Lower lobe of right lung (tissue), 2 donors: ENCODE data around the gene LRGUK. TPM values are rescaled to one million over a fixed set of nuclear protein-coding genes. Genes with fewer than 3 reads are reported as not detected.

Experiments used
- ATAC-seq, 2 donors: fragments of 200-7000 bp; cut with Tn5 transposase; one replicate each; pipeline ENCODE4 v1.9.1; 2020 to 2022; ENCODE audit warnings: mild to moderate bottlenecking in 2 of 2, moderate library complexity in 2 of 2
- DNase-seq: peaks from one replicate; pipeline ENCODE4 v3.0.0-alpha.2; 2020
- H3K27ac ChIP-seq: fragments of 200-600 bp; one replicate; pipeline ENCODE4 v1.8.0; 2022
- H3K27me3 ChIP-seq: fragments of 200-600 bp; one replicate; pipeline ENCODE4 v1.8.0; 2022; ENCODE audit warnings: low read depth
- H3K36me3 ChIP-seq: fragments of 200-600 bp; one replicate; pipeline ENCODE4 v1.8.0; 2022; ENCODE audit warnings: mild to moderate bottlenecking
- H3K4me1 ChIP-seq: fragments of 200-600 bp; one replicate; pipeline ENCODE4 v1.8.0; 2022
- H3K4me3 ChIP-seq: fragments of 200-600 bp; one replicate; pipeline ENCODE4 v1.8.0; 2022; ENCODE audit warnings: mild to moderate bottlenecking
- H3K9me3 ChIP-seq: fragments of 200-600 bp; one replicate; pipeline ENCODE4 v1.8.0; 2022
- intact Hi-C: fragments of 100-400 bp; cut with DNase I; formaldehyde crosslinking; loops from one replicate; pipeline ENCODE4 v1.11.0; 2022
- total RNA-seq: library from RNA; stranded (reverse); fragmentation: NEBNext Ultra II Directional; extraction: Animal tissue kit (Norgen Biotek cat#: 25700); gene quantifications from one replicate; pipeline ENCODE4 v1.2.1, GENCODE V29; 2021
- TF ChIP-seq, protein P1 (sequence below): fragments of 200-600 bp; IDR thresholded peaks from one replicate; pipeline ENCODE4 v1.8.0; 2022; ENCODE audit warnings: antibody characterized with exemption, mild to moderate bottlenecking
- donor health status: DM: no; HTN: yes; CAD: no; lungs with severe emphysema.

Gene LRGUK
- total RNA-seq, 1 donor from 2014 or later: 1.8 TPM

DNA sequence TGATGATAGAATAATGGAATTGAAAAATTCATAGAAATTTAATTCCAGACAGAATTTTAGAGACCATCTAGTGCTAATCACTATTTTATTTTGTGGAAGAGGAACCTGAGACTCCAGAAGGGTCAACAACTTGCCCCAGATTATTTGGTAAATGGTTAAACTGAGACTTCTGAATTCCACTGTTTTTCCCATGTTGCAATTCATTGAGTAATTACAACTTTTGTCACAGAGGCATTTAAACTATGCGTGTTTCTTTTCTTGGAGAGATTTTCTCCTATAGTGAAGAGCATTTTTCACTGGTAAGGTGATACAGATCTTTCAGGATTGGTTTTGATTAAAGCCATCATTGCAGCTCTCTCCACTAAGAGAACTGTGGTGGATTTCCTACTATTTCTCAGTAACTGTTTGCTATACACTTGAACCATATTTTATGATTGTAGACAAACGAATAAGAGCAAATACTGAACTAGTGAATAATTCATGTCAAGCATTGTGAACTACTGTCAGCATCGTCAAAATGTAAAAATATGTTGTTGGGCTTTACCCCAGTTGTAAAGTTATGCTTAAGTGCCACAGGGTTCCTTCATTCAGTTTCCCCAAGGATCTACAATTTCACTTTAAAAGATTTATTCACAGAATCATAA lies 26.5 kb downstream of the LRGUK start:
- intact Hi-C loops: no loop called here
- Histone ChIP-seq H3K4me3 (no peak overlapping the region), H3K4me1 (no peaks in the 10 kb centered on the region), H3K36me3 (no peaks in the 10 kb centered on the region), H3K27me3 (no peaks in the 10 kb centered on the region), H3K9me3 (no peaks in the 10 kb centered on the region), H3K27ac (no peak overlapping the region)
- ATAC-seq: peak; percentile 42 to 86
- no peak for DNase-seq
- TF ChIP-seq, protein P1, sequence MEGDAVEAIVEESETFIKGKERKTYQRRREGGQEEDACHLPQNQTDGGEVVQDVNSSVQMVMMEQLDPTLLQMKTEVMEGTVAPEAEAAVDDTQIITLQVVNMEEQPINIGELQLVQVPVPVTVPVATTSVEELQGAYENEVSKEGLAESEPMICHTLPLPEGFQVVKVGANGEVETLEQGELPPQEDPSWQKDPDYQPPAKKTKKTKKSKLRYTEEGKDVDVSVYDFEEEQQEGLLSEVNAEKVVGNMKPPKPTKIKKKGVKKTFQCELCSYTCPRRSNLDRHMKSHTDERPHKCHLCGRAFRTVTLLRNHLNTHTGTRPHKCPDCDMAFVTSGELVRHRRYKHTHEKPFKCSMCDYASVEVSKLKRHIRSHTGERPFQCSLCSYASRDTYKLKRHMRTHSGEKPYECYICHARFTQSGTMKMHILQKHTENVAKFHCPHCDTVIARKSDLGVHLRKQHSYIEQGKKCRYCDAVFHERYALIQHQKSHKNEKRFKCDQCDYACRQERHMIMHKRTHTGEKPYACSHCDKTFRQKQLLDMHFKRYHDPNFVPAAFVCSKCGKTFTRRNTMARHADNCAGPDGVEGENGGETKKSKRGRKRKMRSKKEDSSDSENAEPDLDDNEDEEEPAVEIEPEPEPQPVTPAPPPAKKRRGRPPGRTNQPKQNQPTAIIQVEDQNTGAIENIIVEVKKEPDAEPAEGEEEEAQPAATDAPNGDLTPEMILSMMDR: no peak

DNA sequence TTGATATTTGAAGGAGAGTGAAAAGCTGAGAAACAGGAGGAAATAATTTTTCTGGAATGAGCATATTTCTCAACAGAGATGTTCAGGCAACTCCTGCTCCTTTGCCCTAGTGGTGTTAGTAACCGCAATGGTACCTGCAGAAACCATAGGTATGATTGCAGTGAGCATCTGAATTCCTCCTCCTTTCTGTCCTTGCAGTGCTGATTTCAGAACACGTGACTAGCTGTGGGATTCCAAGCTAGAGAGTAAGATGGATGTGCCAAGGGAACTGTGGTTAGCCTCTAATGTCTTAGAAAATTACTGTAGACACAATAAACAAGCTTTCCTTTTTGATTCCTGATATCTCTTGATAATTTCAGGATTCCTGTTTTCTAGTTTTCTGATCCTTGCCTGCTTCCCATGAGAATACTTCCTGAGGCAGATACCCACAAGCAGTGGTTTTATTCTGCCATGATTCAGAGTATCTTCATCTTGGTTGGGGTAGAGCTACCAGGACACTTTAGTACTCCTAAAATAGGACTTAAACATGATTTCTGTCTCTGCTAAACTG lies 27.5 kb downstream of the LRGUK start:
- Histone ChIP-seq H3K27ac (no peak overlapping the region), H3K4me3 (no peak overlapping the region), H3K27me3 (no peaks in the 10 kb centered on the region), H3K9me3 (no peaks in the 10 kb centered on the region), H3K4me1 (no peaks in the 10 kb centered on the region), H3K36me3 (no peaks in the 10 kb centered on the region)
- DNase-seq (no peak), ATAC-seq (no peak)
- intact Hi-C loops: no loop called here
- TF ChIP-seq, protein P1: no peak

DNA sequence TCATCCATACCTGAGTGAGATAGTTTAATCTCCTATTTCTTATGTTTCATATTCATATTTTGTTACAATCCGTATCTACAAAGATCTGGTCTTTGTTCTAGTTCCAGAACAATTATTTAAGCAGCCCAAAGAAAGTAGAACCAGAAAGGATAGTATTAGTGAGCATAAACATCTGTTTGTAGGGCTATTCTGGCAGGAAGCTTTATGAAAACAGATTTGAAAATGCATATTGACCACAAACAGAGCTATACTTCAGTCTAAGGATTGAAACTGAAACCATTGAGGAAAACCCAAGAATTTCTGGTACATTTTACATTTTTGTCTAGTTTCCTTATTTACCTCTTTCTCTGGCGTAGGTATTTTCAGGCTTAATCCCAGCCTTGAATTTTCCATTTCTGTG lies 28.1 kb downstream of the LRGUK start:
- Histone ChIP-seq H3K9me3 (no peaks in the 10 kb centered on the region), H3K4me1 (no peaks in the 10 kb centered on the region), H3K4me3 (no peak overlapping the region), H3K36me3 (no peaks in the 10 kb centered on the region), H3K27ac (no peak overlapping the region), H3K27me3 (no peaks in the 10 kb centered on the region)
- ATAC-seq (no peak), DNase-seq (no peak)
- intact Hi-C loops: no loop called here
- TF ChIP-seq, protein P1: no peak

DNA sequence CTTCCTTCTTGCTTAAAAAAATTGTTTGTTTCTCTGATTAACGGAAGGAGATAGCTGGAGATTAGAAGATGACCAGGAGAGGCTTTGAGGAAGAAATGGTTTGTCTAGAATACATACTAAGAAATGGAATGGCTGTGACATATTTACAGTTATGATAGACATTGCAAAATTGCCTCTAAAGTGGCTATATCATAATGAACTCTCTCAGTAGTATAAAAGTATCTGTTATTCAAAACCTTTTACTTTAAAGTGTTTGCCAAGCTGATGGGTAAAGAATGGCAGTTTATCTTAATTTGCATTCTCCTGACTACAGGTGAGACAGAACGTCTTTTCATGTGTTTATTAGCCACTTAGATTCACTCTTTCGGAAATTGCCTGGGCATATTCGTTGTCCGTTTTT lies 28.7 kb downstream of the LRGUK start:
- Histone ChIP-seq H3K9me3 (no peaks in the 10 kb centered on the region), H3K36me3 (no peaks in the 10 kb centered on the region), H3K4me1 (no peaks in the 10 kb centered on the region), H3K27ac (no peak overlapping the region), H3K4me3 (no peak overlapping the region), H3K27me3 (no peaks in the 10 kb centered on the region)
- ATAC-seq: no peak
- DNase-seq: no peak
- TF ChIP-seq, protein P1: no peak
- intact Hi-C loops: no loop called here

DNA sequence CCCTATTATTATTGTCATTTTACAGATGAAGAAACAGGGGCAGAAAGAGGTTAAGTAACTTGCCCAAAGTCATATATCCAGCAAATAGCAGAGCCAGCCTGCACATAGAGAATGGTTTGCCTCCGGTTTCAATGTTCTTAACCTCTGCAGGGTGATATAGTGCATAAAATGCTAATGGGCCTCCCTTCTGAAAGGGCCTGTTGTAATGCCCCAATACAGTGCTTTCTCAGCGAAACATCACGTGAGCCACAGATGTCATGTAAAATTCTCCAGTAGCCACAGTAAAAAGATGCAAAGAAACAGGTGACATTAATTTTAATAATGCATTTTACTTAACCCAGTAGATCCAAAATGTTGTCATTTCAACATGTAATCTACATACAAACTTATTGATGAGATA lies 38.1 kb downstream of the LRGUK start:
- no peak overlapping the region for H3K4me3 ChIP-seq
- intact Hi-C loops: no loop called here
- no peak for ATAC-seq
- H3K9me3 ChIP-seq: no peaks in the 10 kb centered on the region
- TF ChIP-seq, protein P1: no peak
- no peaks in the 10 kb centered on the region for H3K36me3 ChIP-seq
- H3K27me3 ChIP-seq: no peaks in the 10 kb centered on the region
- H3K27ac ChIP-seq: no peak overlapping the region
- no peaks in the 10 kb centered on the region for H3K4me1 ChIP-seq
- no peak for DNase-seq
